Activated naive CD4-positive, alpha-beta T cell treated with anti-CD3 and anti-CD28 coated beads for 36 hours (primary cell): Measurements from ENCODE around the gene ARHGAP15. TPM values are rescaled to one million over a fixed set of nuclear protein-coding genes. Genes with fewer than 3 reads are reported as not detected.

Experiments used
- CTCF ChIA-PET: fragments of 350-600 bp; sonication (Branson Sonifier 250); formaldehyde crosslinking; loops from one replicate; lab custom pipeline; 2021; ENCODE audit warnings: antibody characterized with exemption; lab: Charles Lee
- DNase-seq: peaks from one replicate; pipeline ENCODE4 v3.0.0-alpha.2; 2020
- H3K27ac Mint-ChIP-seq: one replicate; pipeline ENCODE4 v1.8.0; 2021; ENCODE audit warnings: mild to moderate bottlenecking, mixed read lengths
- H3K27me3 Mint-ChIP-seq: one replicate; pipeline ENCODE4 v1.8.0; 2021; ENCODE audit warnings: low read depth, mixed read lengths
- H3K36me3 Mint-ChIP-seq: one replicate; pipeline ENCODE4 v1.8.0; 2021; ENCODE audit warnings: low read depth, mixed read lengths
- H3K4me1 Mint-ChIP-seq: one replicate; pipeline ENCODE4 v1.8.0; 2021; ENCODE audit warnings: low read depth, mixed read lengths
- H3K4me3 Mint-ChIP-seq: one replicate; pipeline ENCODE4 v1.8.0; 2021; ENCODE audit warnings: mild to moderate bottlenecking, moderate library complexity, mixed read lengths
- H3K9me3 Mint-ChIP-seq: one replicate; pipeline ENCODE4 v1.8.0; 2021; ENCODE audit warnings: mixed read lengths
- intact Hi-C: fragments of 100-400 bp; cut with micrococcal nuclease; formaldehyde crosslinking; loops from one replicate; pipeline ENCODE4 v1.15.1; 2023
- total RNA-seq, 2 experiments: library from RNA; stranded (reverse); gene quantifications; one replicate each; pipeline ENCODE4 v1.2.3, GENCODE V29; 2021

The ARHGAP15 gene
- total RNA-seq, 2 experiments from 2014 or later: 85.7 to 90.1 TPM

DNA sequence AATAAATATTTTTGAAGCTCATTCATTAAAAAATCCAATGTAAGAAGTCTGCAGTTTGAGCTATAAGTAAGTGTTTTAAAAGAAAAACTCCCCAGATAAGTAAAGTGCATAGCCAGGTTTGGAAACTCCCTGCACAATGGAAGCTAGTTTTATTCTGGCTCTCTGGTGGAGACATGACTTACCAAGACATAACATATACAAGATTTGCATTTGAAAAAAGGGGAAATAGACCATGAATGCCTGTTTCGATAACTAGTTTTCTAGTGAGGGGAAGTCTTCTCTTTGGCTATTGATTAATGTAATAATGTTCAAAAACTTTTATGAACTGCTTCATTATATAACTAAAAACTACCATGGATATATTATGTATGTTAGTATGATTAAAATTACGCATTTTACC, 435.2 kb downstream of the ARHGAP15 start:
- H3K36me3 Mint-ChIP-seq: peaks cover 43% of the 10 kb centered on the region
- CTCF ChIA-PET: no interaction called here

DNA sequence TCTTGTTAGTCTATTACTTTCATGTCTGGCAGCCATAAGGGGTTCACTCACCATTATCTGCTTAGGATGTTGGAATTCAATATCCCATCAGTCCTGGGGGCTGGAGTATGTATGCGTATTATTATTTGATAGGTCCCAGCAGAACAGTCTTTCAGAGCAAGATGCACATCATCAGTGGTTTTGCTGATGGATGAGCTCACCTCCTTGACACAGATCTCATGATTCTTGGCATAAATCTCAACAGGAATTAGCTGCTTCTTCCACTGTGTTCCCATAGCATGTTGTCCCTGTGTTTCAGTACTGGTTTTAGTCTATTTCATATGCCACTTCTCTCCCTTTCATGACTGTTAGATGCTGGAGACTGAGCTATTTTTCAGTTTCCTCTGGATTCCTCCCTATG, 442.5 kb downstream of the ARHGAP15 start:
- Mint-ChIP-seq H3K27me3 (no peaks in the 10 kb centered on the region), H3K27ac (no peak overlapping the region), H3K4me3 (no peak overlapping the region), H3K36me3 (peaks cover 29% of the 10 kb centered on the region), H3K4me1 (peaks cover 1% of the 10 kb centered on the region), H3K9me3 (peaks cover 4% of the 10 kb centered on the region)
- DNase-seq: no peak
- intact Hi-C loops: no loop called here
- CTCF ChIA-PET: no interaction called here

More for the DNA sequence above, 435.2 kb downstream of the ARHGAP15 start:
- Mint-ChIP-seq H3K4me3 (no peak overlapping the region), H3K27me3 (no peaks in the 10 kb centered on the region), H3K9me3 (peaks cover 4% of the 10 kb centered on the region), H3K27ac (no peak overlapping the region), H3K4me1 (peaks cover 2% of the 10 kb centered on the region)
- no peak for DNase-seq
- intact Hi-C loops: no loop called here

DNA sequence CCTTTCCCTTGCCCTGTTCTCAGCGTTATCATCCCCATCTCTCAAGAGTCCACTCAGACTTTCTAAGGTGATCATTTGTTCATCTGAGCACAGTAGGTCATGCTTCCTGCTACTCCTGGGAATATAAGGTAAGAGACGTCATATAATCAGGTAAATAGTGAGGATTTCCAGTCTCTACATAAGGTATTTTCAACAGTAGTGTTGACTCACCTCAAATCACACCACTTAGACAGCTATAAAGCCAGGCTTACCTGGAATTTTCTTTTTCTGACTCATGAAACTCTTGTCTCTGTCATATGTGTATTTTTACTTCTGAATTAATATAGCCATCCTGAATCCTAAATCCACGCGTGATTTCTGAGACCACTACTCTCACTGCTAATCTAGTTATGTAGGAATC, 443.2 kb downstream of the ARHGAP15 start:
- Mint-ChIP-seq H3K4me1 (peaks cover 1% of the 10 kb centered on the region), H3K27ac (no peak overlapping the region), H3K9me3 (no peaks in the 10 kb centered on the region), H3K27me3 (no peaks in the 10 kb centered on the region), H3K4me3 (no peak overlapping the region), H3K36me3 (peaks cover 23% of the 10 kb centered on the region)
- CTCF ChIA-PET: no interaction called here
- DNase-seq: no peak
- intact Hi-C loops: no loop called here

DNA sequence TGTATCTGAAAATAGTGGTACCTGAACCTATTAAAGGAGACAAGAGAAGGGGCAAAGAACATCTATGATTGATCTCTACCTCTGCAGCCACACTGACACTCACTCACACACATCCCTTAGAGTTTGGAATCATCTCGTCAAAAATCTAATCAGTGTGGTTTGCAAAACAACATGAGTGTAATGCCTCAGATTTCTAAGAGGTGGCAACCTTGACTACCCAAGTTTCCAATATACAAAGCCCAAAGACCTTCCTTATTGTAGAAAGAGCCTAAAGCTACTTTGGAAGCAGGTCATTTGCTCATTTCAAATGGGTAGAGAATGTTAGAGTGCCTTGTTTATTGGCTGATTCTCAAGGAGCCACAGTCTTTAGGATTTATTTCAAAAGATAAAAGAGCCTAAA, 444.9 kb downstream of the ARHGAP15 start:
- Mint-ChIP-seq H3K27me3 (no peaks in the 10 kb centered on the region), H3K4me3 (no peak overlapping the region), H3K27ac (no peak overlapping the region), H3K9me3 (no peaks in the 10 kb centered on the region), H3K36me3 (peaks cover 12% of the 10 kb centered on the region), H3K4me1 (peaks cover 1% of the 10 kb centered on the region)
- intact Hi-C loops: no loop called here
- DNase-seq: no peak
- CTCF ChIA-PET: no interaction called here

DNA sequence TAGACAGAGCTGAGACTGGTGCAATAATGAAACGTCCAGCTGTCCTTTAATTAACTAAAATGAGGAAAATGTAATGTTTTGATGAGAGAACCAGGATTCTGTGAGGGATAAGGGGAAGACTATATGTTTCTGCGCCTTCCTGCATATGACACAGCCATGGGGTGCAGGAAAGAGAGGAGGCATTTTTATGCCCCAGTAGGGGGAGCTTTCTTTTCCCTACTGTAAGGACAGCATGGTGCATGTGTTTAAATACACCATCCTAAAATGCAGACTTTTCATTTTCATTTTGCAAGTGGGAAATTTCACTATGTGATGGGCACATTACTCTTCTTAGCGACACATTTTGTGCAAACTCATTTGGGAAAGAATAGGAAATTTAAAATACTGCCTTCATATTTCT, 446.1 kb downstream of the ARHGAP15 start:
- intact Hi-C loops: no loop called here
- DNase-seq: no peak
- Mint-ChIP-seq H3K9me3 (no peaks in the 10 kb centered on the region), H3K4me3 (no peak overlapping the region), H3K27ac (no peak overlapping the region), H3K27me3 (no peaks in the 10 kb centered on the region), H3K36me3 (peaks cover 13% of the 10 kb centered on the region), H3K4me1 (peaks cover 1% of the 10 kb centered on the region)
- CTCF ChIA-PET: interaction anchor here (0.6 kb wide), 1 partner anchor 14 kb away, joined by 5 read pairs; no protein-coding TSS in a partner anchor

DNA sequence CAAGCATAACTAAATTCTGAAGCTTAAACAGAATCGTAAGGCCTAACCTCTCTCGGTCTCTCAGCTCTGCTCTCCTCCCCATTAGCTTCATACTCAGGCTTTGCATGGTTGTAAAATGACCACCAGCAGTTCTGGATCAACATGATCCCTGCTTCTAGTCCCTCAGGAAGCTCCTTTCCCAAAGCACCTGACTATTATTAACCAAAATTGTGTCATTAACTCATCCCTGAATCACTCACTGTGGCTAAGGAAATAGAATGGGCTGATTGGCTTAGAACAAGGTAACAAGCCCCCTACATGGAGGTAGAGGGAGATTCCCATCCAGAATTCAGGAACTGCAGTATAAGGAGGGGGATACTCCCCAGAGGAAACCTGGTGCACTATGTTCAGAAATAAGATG, 448.3 kb downstream of the ARHGAP15 start:
- peaks cover 12% of the 10 kb centered on the region for H3K4me1 Mint-ChIP-seq
- peaks cover 15% of the 10 kb centered on the region for H3K36me3 Mint-ChIP-seq
- CTCF ChIA-PET: interaction anchor here (0.6 kb wide), 1 partner anchor 49 kb away, joined by 3 read pairs; no protein-coding TSS in a partner anchor
- H3K9me3 Mint-ChIP-seq: no peaks in the 10 kb centered on the region
- H3K4me3 Mint-ChIP-seq: no peak overlapping the region
- intact Hi-C loops: no loop called here
- H3K27ac Mint-ChIP-seq: no peak overlapping the region
- no peaks in the 10 kb centered on the region for H3K27me3 Mint-ChIP-seq
- DNase-seq: no peak

DNA sequence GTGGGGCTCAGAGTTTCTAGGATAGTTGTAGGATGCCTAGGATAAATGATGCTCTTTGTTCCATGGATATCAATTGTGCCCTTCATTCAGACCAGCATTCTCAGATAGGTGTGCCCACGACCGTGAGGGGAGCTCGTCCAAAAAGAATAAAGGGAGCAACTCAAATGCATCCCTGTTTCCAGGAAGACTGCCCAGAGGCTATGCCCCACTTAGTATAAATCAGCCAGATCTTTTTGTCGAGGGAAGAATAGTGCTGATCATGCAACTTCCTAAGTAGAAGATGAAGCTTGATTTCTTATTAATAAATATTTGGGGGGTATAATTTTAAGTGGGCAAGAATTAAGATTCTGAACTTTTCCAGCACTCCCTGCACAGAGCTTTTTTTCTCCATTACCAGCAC, 450.2 kb downstream of the ARHGAP15 start:
- H3K4me3 Mint-ChIP-seq: no peak overlapping the region
- no peak for DNase-seq
- H3K9me3 Mint-ChIP-seq: peaks cover 3% of the 10 kb centered on the region
- CTCF ChIA-PET: no interaction called here
- peaks cover 14% of the 10 kb centered on the region for H3K4me1 Mint-ChIP-seq
- H3K36me3 Mint-ChIP-seq: peaks cover 27% of the 10 kb centered on the region
- H3K27me3 Mint-ChIP-seq: no peaks in the 10 kb centered on the region
- no peak overlapping the region for H3K27ac Mint-ChIP-seq
- intact Hi-C loops: no loop called here

DNA sequence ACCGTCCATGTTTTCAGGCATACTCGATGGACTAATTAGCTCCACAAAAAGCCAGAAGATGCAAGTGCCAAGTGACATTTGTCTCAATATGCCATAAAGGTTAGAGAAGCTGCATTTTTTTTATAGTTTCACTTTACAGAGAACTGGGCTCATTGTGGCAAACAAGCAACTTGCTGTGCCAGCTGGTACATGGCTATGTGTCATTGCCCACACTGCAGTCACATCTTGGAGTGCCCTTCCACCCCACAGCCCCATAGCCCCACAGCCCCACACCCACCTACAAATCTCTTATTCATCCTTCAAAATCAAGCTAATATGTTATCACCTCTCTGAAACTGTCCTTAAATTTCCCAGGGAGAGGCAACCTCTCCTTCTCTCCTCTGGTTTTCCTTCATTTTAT, 451.9 kb downstream of the ARHGAP15 start:
- no peak overlapping the region for H3K27ac Mint-ChIP-seq
- intact Hi-C loops: no loop called here
- no peak overlapping the region for H3K4me3 Mint-ChIP-seq
- H3K27me3 Mint-ChIP-seq: no peaks in the 10 kb centered on the region
- H3K36me3 Mint-ChIP-seq: peaks cover 32% of the 10 kb centered on the region
- peaks cover 14% of the 10 kb centered on the region for H3K4me1 Mint-ChIP-seq
- no peak for DNase-seq
- CTCF ChIA-PET: interaction anchor here (0.6 kb wide), 1 partner anchor 322 kb away, joined by 3 read pairs; no protein-coding TSS in a partner anchor
- peaks cover 3% of the 10 kb centered on the region for H3K9me3 Mint-ChIP-seq

DNA sequence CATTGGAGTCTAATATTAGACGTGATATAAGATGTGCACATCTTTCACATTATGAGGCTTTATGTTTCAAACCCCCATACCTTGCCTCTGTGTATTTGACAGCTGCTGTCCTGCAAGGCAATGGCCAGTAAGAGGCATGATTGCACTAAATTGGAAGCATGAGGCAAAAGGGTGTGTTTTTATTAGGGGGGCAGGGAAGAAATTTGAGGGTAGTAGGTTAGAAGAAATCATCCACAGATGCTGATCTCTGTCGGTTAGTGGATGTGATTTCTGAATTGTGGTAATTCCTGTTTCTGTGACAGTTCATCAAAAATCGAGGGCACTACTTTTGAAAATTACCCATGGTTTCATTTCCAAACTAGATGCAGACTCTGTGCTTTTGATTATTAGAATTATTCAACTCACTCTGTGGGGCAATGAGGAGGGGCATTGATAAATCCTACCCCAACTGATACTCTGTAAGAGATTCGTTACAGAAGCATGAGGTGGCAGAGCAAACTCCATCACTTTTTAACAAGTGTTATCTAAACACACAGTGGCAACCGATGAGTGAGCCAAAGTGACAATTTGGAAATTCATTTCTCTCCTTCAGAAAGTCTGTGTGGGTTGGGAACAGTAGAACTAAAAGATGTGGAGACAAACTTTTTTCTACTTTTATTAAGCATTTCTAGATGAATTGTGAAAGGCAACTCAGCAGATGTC, 453.0 kb downstream of the ARHGAP15 start:
- intact Hi-C loops: no loop called here
- Mint-ChIP-seq H3K27ac (no peak overlapping the region), H3K27me3 (no peaks in the 10 kb centered on the region), H3K4me3 (no peak overlapping the region), H3K4me1 (peaks cover 18% of the 10 kb centered on the region), H3K9me3 (peaks cover 3% of the 10 kb centered on the region), H3K36me3 (peaks cover 38% of the 10 kb centered on the region)
- DNase-seq: no peak
- CTCF ChIA-PET: no interaction called here

DNA sequence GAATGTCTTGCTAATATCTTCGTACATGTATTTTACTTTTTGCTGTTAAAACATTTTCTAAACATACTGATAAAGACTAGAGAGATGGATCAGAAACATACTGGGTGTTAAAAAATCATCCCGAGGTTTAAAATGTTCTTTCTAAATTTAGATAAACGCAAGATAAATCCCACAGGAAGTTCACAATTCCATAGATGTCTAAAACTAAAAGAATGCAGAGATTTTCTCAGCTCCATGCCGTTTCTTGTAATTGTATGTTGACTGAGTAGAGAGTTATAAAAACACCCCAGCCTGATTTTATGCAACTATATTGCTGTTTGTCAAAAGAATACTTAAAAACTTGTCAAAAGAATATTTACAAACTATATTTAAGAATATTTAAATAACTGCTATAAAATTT, 455.7 kb downstream of the ARHGAP15 start:
- no peaks in the 10 kb centered on the region for H3K27me3 Mint-ChIP-seq
- peaks cover 19% of the 10 kb centered on the region for H3K4me1 Mint-ChIP-seq
- peaks cover 49% of the 10 kb centered on the region for H3K36me3 Mint-ChIP-seq
- intact Hi-C loops: no loop called here
- CTCF ChIA-PET: no interaction called here
- no peak for DNase-seq
- peaks cover 3% of the 10 kb centered on the region for H3K9me3 Mint-ChIP-seq
- no peak overlapping the region for H3K4me3 Mint-ChIP-seq
- no peak overlapping the region for H3K27ac Mint-ChIP-seq

DNA sequence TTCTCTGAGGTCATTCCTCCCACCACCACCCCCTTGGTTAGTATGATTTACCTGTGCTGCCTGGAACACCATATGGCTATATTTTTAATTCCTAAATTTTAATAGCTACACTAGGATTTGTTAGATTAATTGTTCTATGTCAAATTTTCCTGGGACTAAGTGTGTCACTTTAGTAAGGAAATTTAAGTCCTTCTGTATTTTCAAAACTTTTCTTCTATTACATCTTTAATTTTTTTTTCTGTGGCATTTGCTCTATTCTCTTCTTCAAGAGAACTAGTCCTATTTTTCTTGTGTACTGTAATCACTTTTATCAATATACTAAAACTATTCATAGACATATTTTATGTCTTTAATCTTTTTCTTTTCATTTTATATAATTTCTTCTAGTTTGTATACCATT, 456.9 kb downstream of the ARHGAP15 start:
- CTCF ChIA-PET: interaction anchor here (0.6 kb wide), 1 partner anchor 146 kb away, joined by 3 read pairs; no protein-coding TSS in a partner anchor
- intact Hi-C loops: no loop called here
- H3K4me1 Mint-ChIP-seq: peaks cover 15% of the 10 kb centered on the region

DNA sequence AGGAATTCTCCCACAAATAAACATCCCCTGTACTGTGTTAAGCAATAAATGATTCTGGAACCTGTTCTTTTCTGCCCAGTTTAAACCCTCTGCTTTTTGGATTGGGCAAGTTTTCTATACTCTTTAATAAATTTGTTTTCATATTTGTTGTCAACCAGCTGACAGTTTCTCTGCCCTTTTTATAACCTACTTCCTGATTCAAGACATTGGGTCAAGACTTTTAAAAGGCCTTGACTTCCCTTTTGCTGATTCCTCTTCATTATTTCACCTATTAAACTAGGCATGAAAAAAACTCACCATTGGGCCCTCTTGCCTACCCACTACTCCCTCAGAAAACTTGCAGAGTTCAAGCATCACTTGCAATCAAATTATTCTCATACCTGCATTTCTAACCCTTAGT, 459.5 kb downstream of the ARHGAP15 start:
- CTCF ChIA-PET: no interaction called here
- peaks cover 31% of the 10 kb centered on the region for H3K36me3 Mint-ChIP-seq
- H3K9me3 Mint-ChIP-seq: no peaks in the 10 kb centered on the region
- H3K4me3 Mint-ChIP-seq: no peak overlapping the region
- peaks cover 4% of the 10 kb centered on the region for H3K4me1 Mint-ChIP-seq
- DNase-seq: no peak
- no peaks in the 10 kb centered on the region for H3K27me3 Mint-ChIP-seq
- intact Hi-C loops: no loop called here
- no peak overlapping the region for H3K27ac Mint-ChIP-seq

More for the DNA sequence above, 456.9 kb downstream of the ARHGAP15 start:
- H3K36me3 Mint-ChIP-seq: peaks cover 44% of the 10 kb centered on the region
- H3K27me3 Mint-ChIP-seq: no peaks in the 10 kb centered on the region
- no peak for DNase-seq
- H3K4me3 Mint-ChIP-seq: no peak overlapping the region
- H3K9me3 Mint-ChIP-seq: peaks cover 3% of the 10 kb centered on the region
- no peak overlapping the region for H3K27ac Mint-ChIP-seq

DNA sequence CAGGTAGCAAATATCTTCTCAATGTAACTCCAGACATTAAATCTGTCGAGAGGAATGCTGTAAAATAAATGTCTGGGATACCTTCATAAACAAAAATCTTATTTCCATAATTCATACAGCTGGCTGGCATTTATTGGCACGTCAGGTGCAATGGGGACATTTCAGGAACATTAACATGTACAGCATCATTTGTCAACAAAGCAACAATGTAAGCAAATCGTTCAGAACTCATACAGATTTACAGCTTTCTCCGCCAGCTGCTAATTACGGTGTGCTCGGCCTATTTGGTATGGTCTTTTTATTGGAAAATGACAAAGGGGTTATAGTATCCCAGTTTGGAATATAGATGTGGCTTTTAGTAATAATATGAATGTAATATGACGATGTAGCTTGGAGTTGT, 464.9 kb downstream of the ARHGAP15 start:
- H3K4me1 Mint-ChIP-seq: no peaks in the 10 kb centered on the region
- H3K9me3 Mint-ChIP-seq: no peaks in the 10 kb centered on the region
- H3K4me3 Mint-ChIP-seq: no peak overlapping the region
- H3K36me3 Mint-ChIP-seq: peaks cover 8% of the 10 kb centered on the region
- CTCF ChIA-PET: interaction anchor here (0.6 kb wide), 1 partner anchor 658 kb away, joined by 3 read pairs; no protein-coding TSS in a partner anchor
- no peak overlapping the region for H3K27ac Mint-ChIP-seq
- intact Hi-C loops: no loop called here
- no peaks in the 10 kb centered on the region for H3K27me3 Mint-ChIP-seq
- no peak for DNase-seq
